ENCODE data around the gene TRPM2. TPM values are rescaled to one million over a fixed set of nuclear protein-coding genes. Genes with fewer than 3 reads are reported as not detected.
A peak's percentile ranks its signal among the peaks of the same experiment; 100 is the strongest.

The TRPM2 gene
- total and polyA plus RNA-seq, 12 donors = 1.5 to 28.3 (median 11.3) TPM

DNA sequence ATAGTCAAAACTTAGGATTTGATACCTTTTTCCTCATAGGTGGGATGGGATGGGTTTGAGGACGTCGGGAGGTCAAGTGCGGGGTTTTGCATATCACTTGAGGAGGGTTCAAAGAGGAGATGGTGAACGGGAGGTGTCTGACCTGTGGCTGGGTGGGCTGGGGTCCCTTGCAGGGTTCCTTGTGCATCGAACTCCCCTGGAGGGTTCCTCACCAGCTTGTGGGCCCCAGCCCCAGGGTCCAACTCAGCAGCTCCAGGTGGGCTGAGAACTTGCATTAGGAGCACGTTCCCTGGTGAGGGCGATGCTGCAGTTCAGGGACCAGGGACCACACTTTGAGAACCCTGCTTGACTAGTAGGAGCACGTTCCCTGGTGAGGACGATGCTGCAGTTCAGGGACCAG, 23.2 kb downstream of the TRPM2 start:
- Histone ChIP-seq H3K27me3 (no peaks in the 10 kb centered on the region), H3K36me3 (replicated peaks in 1 of 2) (no peaks in the 10 kb centered on the region), H3K4me1 (replicated peaks in 1 of 2) (no peaks in the 10 kb centered on the region), H3K4me3 (no peak overlapping the region), H3K9me3 (replicated peaks in 1 of 3) (no peaks in the 10 kb centered on the region), H3K27ac (no peak overlapping the region)
- TF ChIP-seq, protein P1, sequence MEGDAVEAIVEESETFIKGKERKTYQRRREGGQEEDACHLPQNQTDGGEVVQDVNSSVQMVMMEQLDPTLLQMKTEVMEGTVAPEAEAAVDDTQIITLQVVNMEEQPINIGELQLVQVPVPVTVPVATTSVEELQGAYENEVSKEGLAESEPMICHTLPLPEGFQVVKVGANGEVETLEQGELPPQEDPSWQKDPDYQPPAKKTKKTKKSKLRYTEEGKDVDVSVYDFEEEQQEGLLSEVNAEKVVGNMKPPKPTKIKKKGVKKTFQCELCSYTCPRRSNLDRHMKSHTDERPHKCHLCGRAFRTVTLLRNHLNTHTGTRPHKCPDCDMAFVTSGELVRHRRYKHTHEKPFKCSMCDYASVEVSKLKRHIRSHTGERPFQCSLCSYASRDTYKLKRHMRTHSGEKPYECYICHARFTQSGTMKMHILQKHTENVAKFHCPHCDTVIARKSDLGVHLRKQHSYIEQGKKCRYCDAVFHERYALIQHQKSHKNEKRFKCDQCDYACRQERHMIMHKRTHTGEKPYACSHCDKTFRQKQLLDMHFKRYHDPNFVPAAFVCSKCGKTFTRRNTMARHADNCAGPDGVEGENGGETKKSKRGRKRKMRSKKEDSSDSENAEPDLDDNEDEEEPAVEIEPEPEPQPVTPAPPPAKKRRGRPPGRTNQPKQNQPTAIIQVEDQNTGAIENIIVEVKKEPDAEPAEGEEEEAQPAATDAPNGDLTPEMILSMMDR (IDR thresholded peaks at IDR 0.05) = no peak
- no peak for TF ChIP-seq POLR2A (IDR thresholded peaks at IDR 0.05)
- WGBS, 4 donors = 82 to 96% (median 90%) methylated on average over 6 to 9 of the region's 9 CpGs
- intact Hi-C loops (cut with DNase I) = no loop called here
- peak in 1 of 7 donors; percentile 6 for DNase-seq

DNA sequence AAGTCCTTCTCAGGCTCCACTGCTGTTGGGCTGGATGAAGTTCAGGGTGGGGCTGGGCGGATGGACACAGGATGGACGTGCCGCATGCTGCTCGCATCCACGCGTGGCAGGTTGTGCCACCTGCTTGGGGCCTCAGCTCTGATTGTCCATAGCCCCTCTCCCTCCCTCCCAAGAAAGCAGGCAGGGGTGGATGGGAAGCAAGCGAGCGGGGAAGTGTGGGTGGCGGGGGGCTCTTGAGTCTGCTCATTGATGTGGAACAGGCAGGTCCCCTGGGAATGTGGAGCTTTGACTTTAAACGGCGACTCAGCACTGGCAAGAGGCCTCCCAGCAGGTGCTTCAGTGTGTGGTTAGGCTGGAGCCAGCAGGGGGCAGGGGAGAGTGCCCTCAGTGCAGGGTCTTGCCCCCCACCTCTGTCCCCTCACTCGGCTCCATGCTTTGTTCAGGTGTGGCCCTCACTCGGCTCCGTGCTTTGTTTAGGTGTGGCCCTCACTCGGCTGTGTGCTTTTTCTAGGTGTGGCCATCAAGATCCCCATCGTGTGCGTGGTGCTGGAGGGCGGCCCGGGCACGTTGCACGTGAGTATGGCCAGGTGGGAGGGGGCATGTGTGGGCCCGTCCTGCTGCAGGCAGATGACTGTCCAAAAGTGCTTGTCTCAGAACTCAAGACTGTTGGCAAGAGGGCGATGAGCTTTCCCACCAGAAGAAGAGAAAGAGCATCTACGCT, 23.9 kb downstream of the TRPM2 start:
- Histone ChIP-seq H3K27ac (no peak overlapping the region), H3K4me3 (no peak overlapping the region), H3K27me3 (no peaks in the 10 kb centered on the region), H3K36me3 (replicated peaks in 1 of 2) (no peaks in the 10 kb centered on the region), H3K9me3 (replicated peaks in 1 of 3) (no peaks in the 10 kb centered on the region), H3K4me1 (replicated peaks in 1 of 2) (no peaks in the 10 kb centered on the region)
- intact Hi-C loops (cut with DNase I) = no loop called here
- DNase-seq = peak in 1 of 7 donors; percentile 11
- WGBS, 4 donors = 82 to 88% (median 83%) methylated on average over 18 to 24 of the region's 24 CpGs
- no peak for TF ChIP-seq POLR2A (IDR thresholded peaks at IDR 0.05)
- TF ChIP-seq, protein P1 (IDR thresholded peaks at IDR 0.05) = no peak

DNA sequence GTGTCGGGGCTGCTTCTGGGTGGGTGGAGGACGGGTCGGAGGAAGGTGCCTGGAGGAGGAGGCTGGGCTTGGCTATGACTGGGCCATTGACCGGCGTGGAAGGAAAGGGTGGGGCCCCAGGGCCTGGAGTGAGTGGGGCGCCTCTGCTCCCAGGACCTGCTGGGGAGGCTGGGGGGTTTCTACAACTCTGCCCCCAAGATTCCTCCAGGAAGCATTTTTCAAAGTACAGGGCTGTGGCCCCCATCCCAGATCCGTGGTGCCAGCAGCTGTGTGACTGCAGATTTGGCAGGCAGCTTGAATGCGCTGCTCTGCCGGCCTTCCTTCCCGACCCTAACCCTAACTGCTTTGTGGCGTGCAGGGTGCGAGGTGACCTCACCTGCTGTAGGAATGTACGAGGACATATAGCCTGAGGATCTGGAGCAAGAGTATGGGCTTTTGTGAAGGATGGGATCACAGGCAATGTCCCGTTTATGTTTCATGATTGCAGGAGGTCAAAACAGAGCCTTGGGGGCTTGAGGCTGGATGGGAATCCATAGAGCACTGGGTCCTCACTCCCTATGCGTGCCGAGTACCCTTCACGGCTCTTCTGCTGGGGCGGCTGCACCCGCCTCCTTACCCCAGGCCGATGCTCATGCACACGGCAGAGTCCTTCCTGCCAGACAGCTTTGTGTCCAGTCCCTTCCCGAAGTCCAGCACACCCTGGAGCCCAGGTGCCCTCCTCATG, 24.7 kb downstream of the TRPM2 start:
- H3K27ac ChIP-seq = no peak overlapping the region
- no peaks in the 10 kb centered on the region for H3K4me1 ChIP-seq (replicated peaks in 1 of 2)
- DNase-seq = peak in 1 of 7 donors; percentile 10
- TF ChIP-seq POLR2A (IDR thresholded peaks at IDR 0.05) = no peak
- TF ChIP-seq, protein P1 (IDR thresholded peaks at IDR 0.05) = no peak
- no peak overlapping the region for H3K4me3 ChIP-seq
- H3K27me3 ChIP-seq = no peaks in the 10 kb centered on the region
- intact Hi-C loops (cut with DNase I) = no loop called here
- H3K9me3 ChIP-seq (replicated peaks in 1 of 3) = no peaks in the 10 kb centered on the region
- WGBS, 4 donors = 82 to 87% (median 86%) methylated on average over 16 to 22 of the region's 22 CpGs
- H3K36me3 ChIP-seq (replicated peaks in 1 of 2) = no peaks in the 10 kb centered on the region

DNA sequence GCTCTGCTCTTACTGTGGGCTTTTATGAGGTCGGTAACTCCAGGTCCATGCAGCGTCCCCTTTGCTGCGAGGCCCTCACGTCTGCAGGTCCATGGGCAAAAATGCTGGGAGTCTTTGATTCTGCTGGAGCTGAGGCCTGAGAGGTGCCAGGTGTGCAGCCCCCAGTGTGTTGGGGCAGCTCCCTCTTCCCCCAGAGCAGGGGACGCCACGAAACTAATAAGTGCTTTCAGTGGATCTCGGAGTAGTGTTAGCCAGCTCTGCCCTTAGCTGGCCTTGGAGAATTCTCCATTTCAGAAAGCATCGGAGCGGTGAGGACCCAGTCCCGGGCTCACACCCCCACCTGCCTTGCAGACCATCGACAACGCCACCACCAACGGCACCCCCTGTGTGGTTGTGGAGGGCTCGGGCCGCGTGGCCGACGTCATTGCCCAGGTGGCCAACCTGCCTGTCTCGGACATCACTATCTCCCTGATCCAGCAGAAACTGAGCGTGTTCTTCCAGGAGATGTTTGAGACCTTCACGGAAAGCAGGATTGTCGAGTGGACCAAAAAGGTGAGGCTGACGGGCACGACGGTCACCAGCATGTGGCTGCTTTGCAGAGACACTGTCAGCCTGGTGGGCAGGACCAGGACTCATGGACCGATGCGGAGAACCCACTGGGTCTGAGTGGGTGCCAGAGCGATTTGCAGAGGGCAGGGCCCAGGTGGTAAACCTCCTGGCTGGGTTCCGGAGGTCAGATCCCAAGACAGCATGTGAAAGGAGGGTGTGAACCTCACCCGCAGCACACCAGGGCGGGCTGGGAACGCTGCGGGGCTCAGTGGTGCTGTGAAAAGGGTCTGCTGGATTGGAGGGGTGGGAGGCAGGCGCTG, 25.5 kb downstream of the TRPM2 start:
- Histone ChIP-seq H3K36me3 (replicated peaks in 1 of 2) (no peaks in the 10 kb centered on the region), H3K4me3 (no peak overlapping the region), H3K27ac (no peak overlapping the region), H3K27me3 (no peaks in the 10 kb centered on the region), H3K4me1 (replicated peaks in 1 of 2) (no peaks in the 10 kb centered on the region), H3K9me3 (replicated peaks in 1 of 3) (no peaks in the 10 kb centered on the region)
- 96 to 97% (median 96%) methylated on average over 9 to 34 of the region's 34 CpGs for WGBS, 4 donors
- TF ChIP-seq, protein P1 (IDR thresholded peaks at IDR 0.05) = no peak
- no peak for TF ChIP-seq POLR2A (IDR thresholded peaks at IDR 0.05)
- DNase-seq = peak in 1 of 7 donors; percentile 4
- intact Hi-C loops (cut with DNase I) = no loop called here
